ENCODE data around the gene UBR2. TPM values are rescaled to one million over a fixed set of nuclear protein-coding genes. Genes with fewer than 3 reads are reported as not detected.

Gene UBR2
- total and polyA plus RNA-seq, 2 donors from 2014 or later, result 7.6 to 35.2 TPM

GRCh38 chr6:42525206-42525605 lies 38.6 kb upstream of the UBR2 start:
- H3K9ac ChIP-seq (ENCODE audit: low read length in 3 of 3), result no peak overlapping the region
- no peaks in the 10 kb centered on the region for H3K4me1 ChIP-seq (ENCODE audit: control insufficient read depth in 2 of 3, insufficient read depth in 2 of 3, low read depth in 1 of 3, low read length in 3 of 3)
- H3K36me3 ChIP-seq (ENCODE audit: control insufficient read depth in 2 of 3, insufficient read depth in 3 of 3, low read length in 3 of 3), result no peaks in the 10 kb centered on the region
- FAIRE-seq, result no peak
- no peak for DNase-seq
- H3K9me3 ChIP-seq (ENCODE audit: control insufficient read depth in 2 of 3, insufficient read depth in 1 of 3, low read length in 3 of 3), result no peaks in the 10 kb centered on the region
- H3K27me3 ChIP-seq (ENCODE audit: control insufficient read depth, insufficient read depth, low read length), result no peaks in the 10 kb centered on the region
- H3K27ac ChIP-seq (ENCODE audit: low read depth in 2 of 2, low read length in 2 of 2), result no peak overlapping the region
- TF ChIP-seq CTCF (IDR thresholded peaks at IDR 0.05; ENCODE audit: borderline replicate concordance, extremely low read depth, insufficient read depth), result no peak
- intact Hi-C loops (cut with DNase I), result no loop called here
- H3K4me3 ChIP-seq (ENCODE audit: low read length in 3 of 3), result no peak overlapping the region

GRCh38 chr6:42526616-42527015 lies 37.2 kb upstream of the UBR2 start:
- Histone ChIP-seq H3K36me3 (ENCODE audit: control insufficient read depth in 2 of 3, insufficient read depth in 3 of 3, low read length in 3 of 3) (no peaks in the 10 kb centered on the region), H3K4me3 (ENCODE audit: low read length in 3 of 3) (no peak overlapping the region), H3K4me1 (ENCODE audit: control insufficient read depth in 2 of 3, insufficient read depth in 2 of 3, low read depth in 1 of 3, low read length in 3 of 3) (no peaks in the 10 kb centered on the region), H3K9ac (ENCODE audit: low read length in 3 of 3) (no peak overlapping the region), H3K27ac (ENCODE audit: low read depth in 2 of 2, low read length in 2 of 2) (no peak overlapping the region), H3K9me3 (ENCODE audit: control insufficient read depth in 2 of 3, insufficient read depth in 1 of 3, low read length in 3 of 3) (no peaks in the 10 kb centered on the region), H3K27me3 (ENCODE audit: control insufficient read depth, insufficient read depth, low read length) (no peaks in the 10 kb centered on the region)
- no peak for TF ChIP-seq CTCF (IDR thresholded peaks at IDR 0.05; ENCODE audit: borderline replicate concordance, extremely low read depth, insufficient read depth)
- intact Hi-C loops (cut with DNase I), result no loop called here
- FAIRE-seq, result no peak
- DNase-seq, result no peak

GRCh38 chr6:42527204-42527603 lies 36.6 kb upstream of the UBR2 start:
- no peak for TF ChIP-seq CTCF (IDR thresholded peaks at IDR 0.05; ENCODE audit: borderline replicate concordance, extremely low read depth, insufficient read depth)
- Histone ChIP-seq H3K4me1 (ENCODE audit: control insufficient read depth in 2 of 3, insufficient read depth in 2 of 3, low read depth in 1 of 3, low read length in 3 of 3) (no peaks in the 10 kb centered on the region), H3K27ac (ENCODE audit: low read depth in 2 of 2, low read length in 2 of 2) (no peak overlapping the region), H3K4me3 (ENCODE audit: low read length in 3 of 3) (no peak overlapping the region), H3K9me3 (ENCODE audit: control insufficient read depth in 2 of 3, insufficient read depth in 1 of 3, low read length in 3 of 3) (no peaks in the 10 kb centered on the region), H3K9ac (ENCODE audit: low read length in 3 of 3) (no peak overlapping the region), H3K27me3 (ENCODE audit: control insufficient read depth, insufficient read depth, low read length) (no peaks in the 10 kb centered on the region), H3K36me3 (ENCODE audit: control insufficient read depth in 2 of 3, insufficient read depth in 3 of 3, low read length in 3 of 3) (no peaks in the 10 kb centered on the region)
- DNase-seq, result no peak
- FAIRE-seq, result no peak
- intact Hi-C loops (cut with DNase I), result no loop called here

- FAIRE-seq (no peak), DNase-seq (no peak)
- H3K9me3 ChIP-seq (ENCODE audit: control insufficient read depth in 2 of 3, insufficient read depth in 1 of 3, low read length in 3 of 3), result no peaks in the 10 kb centered on the region
- intact Hi-C loops (cut with DNase I), result no loop called here
- no peaks in the 10 kb centered on the region for H3K4me1 ChIP-seq (ENCODE audit: control insufficient read depth in 2 of 3, insufficient read depth in 2 of 3, low read depth in 1 of 3, low read length in 3 of 3)
- no peak overlapping the region for H3K9ac ChIP-seq (ENCODE audit: low read length in 3 of 3)
- H3K27me3 ChIP-seq (ENCODE audit: control insufficient read depth, insufficient read depth, low read length), result no peaks in the 10 kb centered on the region
- no peak for TF ChIP-seq CTCF (IDR thresholded peaks at IDR 0.05; ENCODE audit: borderline replicate concordance, extremely low read depth, insufficient read depth)
- no peak overlapping the region for H3K27ac ChIP-seq (ENCODE audit: low read depth in 2 of 2, low read length in 2 of 2)
- no peak overlapping the region for H3K4me3 ChIP-seq (ENCODE audit: low read length in 3 of 3)
- no peaks in the 10 kb centered on the region for H3K36me3 ChIP-seq (ENCODE audit: control insufficient read depth in 2 of 3, insufficient read depth in 3 of 3, low read length in 3 of 3)
Observed at GRCh38 chr6:42530296-42530695, 33.5 kb upstream of the UBR2 start.

Data from kidney (tissue), 14 donors.